SKM-1 (cell line): ENCODE results near the gene NR6A1.

ENCODE experiments used
- DNase-seq: peaks from one replicate; lab custom pipeline; 2025; ENCODE audit not compliant: unreplicated experiment; lab: John Stamatoyannopoulos, UW

NR6A1 gene

GRCh38 chr9:124590889-124591641 is 180.0 kb downstream of the NR6A1 start:
- no peak for DNase-seq

GRCh38 chr9:124584631-124585030 is 186.5 kb downstream of the NR6A1 start:
- DNase-seq: no peak

GRCh38 chr9:124583134-124583533 is 188.0 kb downstream of the NR6A1 start:
- no peak for DNase-seq

- no peak for DNase-seq
Observed at GRCh38 chr9:124580186-124580585, 190.9 kb downstream of the NR6A1 start.

- no peak for DNase-seq
Observed at GRCh38 chr9:124576751-124577150, 194.4 kb downstream of the NR6A1 start.

- no peak for DNase-seq
Observed at GRCh38 chr9:124574534-124575375, 196.4 kb downstream of the NR6A1 start.

- no peak for DNase-seq
Observed at GRCh38 chr9:124570942-124571666, 200.0 kb downstream of the NR6A1 start.

GRCh38 chr9:124569942-124570341 is 201.2 kb downstream of the NR6A1 start:
- DNase-seq: no peak

- no peak for DNase-seq
Observed at GRCh38 chr9:124567362-124567761, 203.7 kb downstream of the NR6A1 start.

- DNase-seq: no peak
Observed at GRCh38 chr9:124562328-124562727, 208.8 kb downstream of the NR6A1 start.

GRCh38 chr9:124559871-124560270 is 211.2 kb downstream of the NR6A1 start:
- DNase-seq: no peak

GRCh38 chr9:124558777-124559470 is 212.2 kb downstream of the NR6A1 start:
- DNase-seq: no peak

- DNase-seq: no peak
Observed at GRCh38 chr9:124557895-124558294, 213.2 kb downstream of the NR6A1 start.

GRCh38 chr9:124555043-124555442 is 216.1 kb downstream of the NR6A1 start:
- no peak for DNase-seq

GRCh38 chr9:124553738-124554137 is 217.4 kb downstream of the NR6A1 start:
- no peak for DNase-seq

GRCh38 chr9:124552273-124552605 is 218.9 kb downstream of the NR6A1 start:
- no peak for DNase-seq

GRCh38 chr9:124551472-124552272 is 219.4 kb downstream of the NR6A1 start:
- DNase-seq: no peak

GRCh38 chr9:124550072-124550471 is 221.0 kb downstream of the NR6A1 start:
- DNase-seq: no peak

- no peak for DNase-seq
Observed at GRCh38 chr9:124549016-124549415, 222.1 kb downstream of the NR6A1 start.

GRCh38 chr9:124544535-124544934 is 226.6 kb downstream of the NR6A1 start:
- no peak for DNase-seq
